DND-41 (cell line): ENCODE measurements around the gene PAK5.

Experiments
- ATAC-seq: fragments of 200-7000 bp; cut with Tn5 transposase; 3 replicates; pipeline ENCODE4 v1.9.1; 2021; ENCODE audit warnings: low read depth; ENCODE audit not compliant: insufficient read depth
- DNase-seq: peaks from one replicate; pipeline ENCODE4 v3.0.0-alpha.2; 2020
- H2AFZ ChIP-seq: 2 replicates; pipeline ENCODE4 v1.6.0; 2012; ENCODE audit warnings: low read depth, low read length
- H3K27ac ChIP-seq: 2 replicates; pipeline ENCODE4 v1.5.1; 2012; ENCODE audit warnings: low read length, inconsistent platforms
- H3K27me3 ChIP-seq: fragments of 200-600 bp; sonication (generic); 2 replicates; pipeline ENCODE4 v1.6.0; 2012; ENCODE audit warnings: low read length, mild to moderate bottlenecking, inconsistent platforms; ENCODE audit not compliant: insufficient read depth, poor library complexity
- H3K36me3 ChIP-seq: 2 replicates; pipeline ENCODE4 v1.5.1; 2012; ENCODE audit warnings: low read length, inconsistent platforms; ENCODE audit not compliant: insufficient read depth
- H3K4me1 ChIP-seq: 2 replicates; pipeline ENCODE4 v1.5.1; 2012; ENCODE audit warnings: mild to moderate bottlenecking, low read length; ENCODE audit not compliant: insufficient read depth
- H3K4me2 ChIP-seq: 2 replicates; pipeline ENCODE4 v1.6.0; 2012; ENCODE audit warnings: mild to moderate bottlenecking, moderate library complexity, low read length, inconsistent platforms; ENCODE audit not compliant: insufficient read depth
- H3K4me3 ChIP-seq, 2 experiments: fragments of 200-600 bp in 1 of 2; shearing (Covaris generic) in 1 of 2; 2 replicates each; pipeline ENCODE4 v1.5.1; 2012 to 2016; ENCODE audit warnings: inconsistent platforms in 2 of 2, low read length in 2 of 2, mild to moderate bottlenecking in 2 of 2, low read depth in 1 of 2, moderate library complexity in 1 of 2
- H3K79me2 ChIP-seq: 2 replicates; pipeline ENCODE4 v1.6.0; 2012; ENCODE audit warnings: low read length, inconsistent platforms; ENCODE audit not compliant: insufficient read depth
- H3K9ac ChIP-seq: 2 replicates; pipeline ENCODE4 v1.6.0; 2012; ENCODE audit warnings: low read depth, mild to moderate bottlenecking, inconsistent platforms, low read length, moderate library complexity
- H3K9me3 ChIP-seq: 2 replicates; pipeline ENCODE4 v1.5.1; 2012; ENCODE audit warnings: low read length, moderate library complexity, mild to moderate bottlenecking, inconsistent platforms; ENCODE audit not compliant: insufficient read depth, severe bottlenecking
- H4K20me1 ChIP-seq: 2 replicates; pipeline ENCODE4 v1.6.0; 2012; ENCODE audit warnings: low read length; ENCODE audit not compliant: insufficient read depth
- CTCF ChIP-seq: IDR thresholded peaks from 2 replicates; pipeline ENCODE4 v1.5.1; 2012; ENCODE audit warnings: borderline replicate concordance, low read length, moderate library complexity, mild to moderate bottlenecking; ENCODE audit not compliant: poor library complexity, severe bottlenecking; ENCODE audit errors: extremely low read depth
- EZH2 ChIP-seq: IDR thresholded peaks from 3 replicates; pipeline ENCODE4 v1.6.1; 2012; ENCODE audit warnings: borderline replicate concordance, low read depth, mild to moderate bottlenecking, moderate library complexity, low read length, inconsistent platforms; ENCODE audit not compliant: severe bottlenecking

Gene PAK5

DNA sequence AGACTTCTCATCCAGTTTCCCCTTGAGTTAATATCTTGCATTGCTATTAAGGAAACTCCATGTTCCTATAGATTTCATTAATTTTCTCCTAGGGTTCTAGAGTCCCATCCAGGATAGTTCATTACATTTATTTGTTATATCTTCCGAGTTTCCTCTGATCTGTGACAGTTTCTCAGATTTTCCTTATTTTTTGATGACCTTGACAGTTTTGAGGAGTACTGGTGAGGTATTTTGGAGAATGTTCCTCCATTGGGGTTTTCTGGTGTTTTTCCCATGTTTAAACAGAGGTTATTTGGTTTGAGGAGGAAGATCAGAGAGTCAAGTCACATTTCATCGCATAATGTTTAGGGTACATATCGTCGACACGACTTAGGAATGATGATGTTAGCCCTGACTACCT is 256.7 kb downstream of the PAK5 start:
- no peak for DNase-seq
- H3K36me3 ChIP-seq = no peaks in the 10 kb centered on the region
- H3K79me2 ChIP-seq = no peaks in the 10 kb centered on the region
- H3K4me3 ChIP-seq = no peak overlapping the region
- H3K4me2 ChIP-seq = no peak overlapping the region
- no peaks in the 10 kb centered on the region for H3K9me3 ChIP-seq
- no peak overlapping the region for H3K9ac ChIP-seq
- TF ChIP-seq CTCF (no peak), EZH2 (no peak)
- no peak for ATAC-seq
- H2AFZ ChIP-seq = no peak overlapping the region
- no peaks in the 10 kb centered on the region for H3K4me1 ChIP-seq
- H4K20me1 ChIP-seq = no peaks in the 10 kb centered on the region
- peaks cover 5% of the 10 kb centered on the region for H3K27me3 ChIP-seq
- no peak overlapping the region for H3K27ac ChIP-seq

DNA sequence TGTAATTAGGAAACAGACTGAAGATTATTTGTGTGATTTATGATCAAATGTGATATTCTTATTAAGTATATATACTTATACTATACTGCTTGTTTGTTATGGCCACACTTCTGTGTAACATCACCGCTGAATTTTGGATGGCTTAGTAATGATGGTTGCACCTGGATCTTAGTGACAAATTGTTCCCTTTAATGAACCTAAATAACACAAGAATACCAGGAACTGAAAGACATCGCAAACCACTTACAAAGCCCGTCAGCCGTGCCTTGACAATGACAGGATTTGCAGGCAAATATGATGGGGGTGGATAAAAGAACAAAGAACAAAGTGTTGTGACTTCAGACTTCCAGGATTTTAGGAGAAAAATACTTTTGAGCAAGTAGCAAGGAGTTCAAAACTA is 257.4 kb downstream of the PAK5 start:
- Histone ChIP-seq H3K9ac (no peak overlapping the region), H3K4me2 (no peak overlapping the region), H3K9me3 (no peaks in the 10 kb centered on the region), H3K27ac (no peak overlapping the region), H3K79me2 (no peaks in the 10 kb centered on the region), H3K4me1 (no peaks in the 10 kb centered on the region), H2AFZ (no peak overlapping the region), H4K20me1 (no peaks in the 10 kb centered on the region), H3K4me3 (no peak overlapping the region), H3K27me3 (peaks cover 5% of the 10 kb centered on the region), H3K36me3 (no peaks in the 10 kb centered on the region)
- ATAC-seq = no peak
- TF ChIP-seq CTCF = no peak
- TF ChIP-seq EZH2 = no peak
- no peak for DNase-seq

GRCh38 chr20:9578594-9578993 is 260.3 kb downstream of the PAK5 start:
- Histone ChIP-seq H3K4me3 (no peak overlapping the region), H3K4me2 (no peak overlapping the region), H4K20me1 (no peaks in the 10 kb centered on the region), H3K27me3 (no peaks in the 10 kb centered on the region), H3K4me1 (no peaks in the 10 kb centered on the region), H2AFZ (no peak overlapping the region), H3K9me3 (no peaks in the 10 kb centered on the region), H3K27ac (no peak overlapping the region), H3K79me2 (no peaks in the 10 kb centered on the region), H3K36me3 (no peaks in the 10 kb centered on the region), H3K9ac (no peak overlapping the region)
- DNase-seq = no peak
- ATAC-seq = no peak
- TF ChIP-seq CTCF (no peak), EZH2 (no peak)

DNA sequence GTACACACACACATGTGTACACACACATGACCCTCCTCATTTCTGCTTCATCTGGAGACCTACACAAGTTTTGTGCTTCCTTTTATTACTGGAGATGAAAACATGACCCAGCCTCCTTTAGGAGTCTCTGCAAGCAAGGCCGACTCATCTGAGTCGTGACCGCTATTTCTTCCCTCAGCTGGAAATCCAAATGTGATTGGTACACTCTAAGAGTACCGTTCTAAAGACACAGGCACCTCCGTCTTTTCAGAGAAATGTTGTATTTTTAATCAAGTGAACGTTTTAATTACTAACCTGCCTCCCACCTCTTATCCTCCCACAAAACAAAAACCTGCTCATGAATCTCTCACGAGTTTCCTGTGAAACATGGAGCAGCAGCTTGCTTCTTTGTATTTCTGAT is 261.5 kb downstream of the PAK5 start:
- Histone ChIP-seq H3K9me3 (no peaks in the 10 kb centered on the region), H3K9ac (no peak overlapping the region), H3K36me3 (no peaks in the 10 kb centered on the region), H4K20me1 (no peaks in the 10 kb centered on the region), H3K4me3 (no peak overlapping the region), H3K79me2 (no peaks in the 10 kb centered on the region), H2AFZ (no peak overlapping the region), H3K27ac (no peak overlapping the region), H3K27me3 (no peaks in the 10 kb centered on the region), H3K4me2 (no peak overlapping the region), H3K4me1 (no peaks in the 10 kb centered on the region)
- no peak for ATAC-seq
- no peak for DNase-seq
- TF ChIP-seq CTCF (no peak), EZH2 (no peak)
